ENCODE results near the gene WWOX. TPM values are rescaled to one million over a fixed set of nuclear protein-coding genes. Genes with fewer than 3 reads are reported as not detected.

Gene WWOX
- total and polyA plus RNA-seq, 2 of the 8 experiments (the other 6 are each of a cell fraction or from before 2014, with no cell fraction given): 5.4 to 16.7 TPM

DNA sequence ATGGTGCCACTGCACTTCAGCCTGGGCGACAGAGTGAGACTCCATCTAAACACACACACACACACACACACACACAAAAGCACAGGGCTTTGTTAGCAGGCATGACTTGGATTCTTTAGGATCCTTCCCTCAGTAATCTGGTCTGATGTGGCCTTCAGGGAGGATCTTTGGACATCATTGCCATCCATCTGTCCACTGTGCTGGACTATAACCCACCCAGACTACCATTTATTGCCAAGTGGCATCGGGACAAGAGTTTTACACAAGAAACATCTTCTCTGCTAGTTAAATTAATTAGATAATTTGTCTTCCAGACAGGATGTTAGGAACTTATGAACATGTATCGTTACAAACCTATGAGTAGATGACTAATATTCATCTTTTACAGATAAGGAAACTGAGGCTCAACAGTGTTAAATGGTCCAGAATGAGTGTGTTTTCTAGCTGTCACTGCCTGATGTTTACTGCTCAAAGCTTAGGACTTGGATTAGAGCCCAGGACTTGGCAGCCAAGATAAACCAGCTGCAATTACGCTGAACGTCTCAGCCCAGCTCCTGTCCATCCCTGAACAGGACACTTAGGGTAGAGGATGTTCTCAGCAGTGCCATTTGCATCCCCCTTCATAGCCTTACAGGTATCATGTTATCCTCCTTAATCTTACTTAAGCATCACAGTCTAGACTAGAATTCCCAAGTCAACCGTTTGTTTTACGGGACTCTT, 285.8 kb downstream of the WWOX start:
- Histone ChIP-seq H3K9ac (replicated peaks in 1 of 4; ENCODE audit: extremely low read depth in 1 of 4, low read depth in 3 of 4, low read length in 3 of 4) (no peak overlapping the region), H3K4me1 (replicated peaks in 1 of 4; ENCODE audit: control insufficient read depth in 3 of 4, insufficient read depth in 4 of 4, low read length in 3 of 4) (peaks cover 0 to 8% (median 0%) of the 10 kb centered on the region in 4 experiments; a peak in 1 of 7 replicates), H2AFZ (ENCODE audit: low read length) (no peak overlapping the region), H3K4me3 (ENCODE audit: extremely low read depth in 1 of 4, insufficient read depth in 2 of 4, low read depth in 3 of 4, low read length in 4 of 4) (no peak overlapping the region), H4K8ac (ENCODE audit: extremely low read depth, insufficient read depth, low read length) (no peak overlapping the region), H4K91ac (replicated peaks; ENCODE audit: insufficient read length, low read length) (no peak overlapping the region), H2BK120ac (replicated peaks; ENCODE audit: low read depth, low read length) (no peak overlapping the region), H3K27ac (ENCODE audit: low read depth, low read length) (no peak overlapping the region), H3K56ac (replicated peaks; ENCODE audit: insufficient read length, low read depth, low read length) (no peak overlapping the region), H3K4me2 (ENCODE audit: insufficient read depth in 1 of 2, low read depth in 2 of 2, low read length in 2 of 2) (no peak overlapping the region), H3K27me3 (replicated peaks in 1 of 4; ENCODE audit: control insufficient read depth in 3 of 4, extremely low read depth in 1 of 4, insufficient read depth in 3 of 4, low read length in 3 of 4) (no peaks in the 10 kb centered on the region), H3K18ac (ENCODE audit: extremely low read depth, low read length) (no peak overlapping the region), H3K36me3 (ENCODE audit: control insufficient read depth in 2 of 4, insufficient read depth in 4 of 4, low read length in 3 of 4) (no peaks in the 10 kb centered on the region), H3K4ac (replicated peaks; ENCODE audit: insufficient read length, low read depth, low read length) (no peak overlapping the region), H2AK5ac (ENCODE audit: low read depth, low read length) (no peak overlapping the region), H3K79me1 (ENCODE audit: low read depth, low read length) (no peaks in the 10 kb centered on the region), H3K23me2 (ENCODE audit: low read depth, low read length) (no peaks in the 10 kb centered on the region; the same call in 1 of the 2 replicates), H2BK20ac (ENCODE audit: low read length) (no peak overlapping the region), H3K79me2 (ENCODE audit: control insufficient read depth in 1 of 2, insufficient read depth in 2 of 2, low read length in 2 of 2) (no peaks in the 10 kb centered on the region), H3K23ac (ENCODE audit: insufficient read length) (no peak overlapping the region), H3K9me3 (ENCODE audit: insufficient read depth in 2 of 2, low read depth in 1 of 2, low read length in 1 of 2) (no peaks in the 10 kb centered on the region), H4K5ac (ENCODE audit: insufficient read length, low read depth, low read length) (no peak overlapping the region), H2BK5ac (ENCODE audit: low read depth, low read length) (no peak overlapping the region), H2BK15ac (ENCODE audit: low read length) (no peak overlapping the region), H4K20me1 (replicated peaks in 1 of 2; ENCODE audit: control insufficient read depth in 1 of 2, insufficient read depth in 2 of 2, low read length in 2 of 2) (no peaks in the 10 kb centered on the region), H2BK12ac (ENCODE audit: low read depth, low read length) (no peak overlapping the region), H3K14ac (ENCODE audit: insufficient read length) (no peak overlapping the region)
- TF ChIP-seq HDAC2 (IDR thresholded peaks at IDR 0.05; ENCODE audit: borderline replicate concordance in 1 of 2, low read depth in 2 of 2, low read length in 2 of 2) (no peak), TEAD4 (IDR thresholded peaks at IDR 0.05; ENCODE audit: low read depth, low read length) (no peak), TBP (IDR thresholded peaks at IDR 0.05; ENCODE audit: low read depth, low read length) (no peak), YY1 (IDR thresholded peaks at IDR 0.05; ENCODE audit: low read depth, low read length) (no peak)
- ChIA-PET POLR2A (ENCODE audit: partially characterized antibody) (no interaction called here), CTCF (ENCODE audit: partially characterized antibody) (interaction anchor here (0.9 kb wide), 1 partner anchor 15 kb away, joined by 3 read pairs; no protein-coding TSS in a partner anchor)
- WGBS, 2 experiments (ENCODE audit: extremely low coverage in 1 of 2, insufficient coverage in 1 of 2, insufficient read length in 1 of 2, insufficient replicate concordance in 2 of 2, low coverage in 1 of 2, low lambda C conversion rate in 2 of 2, missing lambda C conversion rate in 1 of 2): 89% methylated on average over 7 of the region's 7 CpGs; no CpG with 5 or more reads in 1 of the 2 experiments
- DNase-seq (ENCODE audit: low read depth in 1 of 2, low spot score in 2 of 2) (no peak), FAIRE-seq (no peak)

All from H1 (cell line).